HEK293 (cell line): ENCODE data around the gene LHFPL3.

Source experiments
- CTCF ChIA-PET: fragments of 350-600 bp; formaldehyde crosslinking; extraction: SDS; loops from one replicate; lab custom pipeline; 2021; ENCODE audit warnings: antibody characterized with exemption; lab: Yijun Ruan, JAX
- POLR2A ChIA-PET: fragments of 300-600 bp; formaldehyde crosslinking; extraction: SDS; loops from one replicate; lab custom pipeline; 2020; ENCODE audit warnings: antibody characterized with exemption, inconsistent platforms; lab: Yijun Ruan, JAX
- H3K27ac ChIP-seq: fragments of 200-500 bp; sonication (Bioruptor generic); 2 replicates; pipeline ENCODE4 v1.5.1; 2014; ENCODE audit warnings: low read depth, low read length, control low read depth, inconsistent platforms; ENCODE audit errors: extremely low read depth
- H3K36me3 ChIP-seq, 2 experiments: fragments of 200-500 bp in 1 of 2; sonication (Bioruptor generic) in 1 of 2; 1 replicate in 1 of 2; 2 replicates in 1 of 2; pipeline ENCODE4 v1.5.1; 2014 to 2017; ENCODE audit warnings: inconsistent platforms in 2 of 2, low read length in 2 of 2; ENCODE audit not compliant: control insufficient read depth in 2 of 2, insufficient read depth in 1 of 2
- H3K4me1 ChIP-seq: fragments of 200-500 bp; sonication (Bioruptor generic); 2 replicates; pipeline ENCODE4 v1.5.1; 2014; ENCODE audit warnings: mild to moderate bottlenecking, low read length, inconsistent platforms; ENCODE audit not compliant: control insufficient read depth, insufficient read depth
- H3K4me3 ChIP-seq: 2 replicates; pipeline ENCODE4 v1.5.1; 2011; ENCODE audit warnings: low read depth, mild to moderate bottlenecking, control low read depth, low read length, moderate library complexity
- H3K9me3 ChIP-seq: fragments of 200-500 bp; sonication (Bioruptor generic); 2 replicates; pipeline ENCODE4 v1.5.1; 2014; ENCODE audit warnings: low read depth, low read length, inconsistent platforms; ENCODE audit not compliant: control insufficient read depth, insufficient read depth
- BCL6B ChIP-seq: fragments of 450-650 bp; formaldehyde crosslinking; IDR thresholded peaks from 2 replicates; pipeline ENCODE4 v1.5.1; 2017; ENCODE audit warnings: missing biosample characterization, missing genetic modification characterization
- GLIS1 ChIP-seq: fragments of 450-650 bp; formaldehyde crosslinking; IDR thresholded peaks from 2 replicates; pipeline ENCODE4 v1.5.1; 2016; ENCODE audit warnings: missing biosample characterization, missing genetic modification characterization
- HOXA7 ChIP-seq: sonication (generic); formaldehyde crosslinking; IDR thresholded peaks from 2 replicates; pipeline ENCODE4 v1.8.1; 2022; ENCODE audit warnings: missing genetic modification reagents, borderline replicate concordance
- INSM2 ChIP-seq: fragments of 450-650 bp; formaldehyde crosslinking; IDR thresholded peaks from 2 replicates; pipeline ENCODE4 v1.5.1; 2016; ENCODE audit warnings: missing biosample characterization, missing genetic modification characterization
- KLF16 ChIP-seq: fragments of 450-650 bp; formaldehyde crosslinking; IDR thresholded peaks from 2 replicates; pipeline ENCODE4 v1.5.1; 2017; ENCODE audit warnings: missing biosample characterization, missing genetic modification characterization
- KLF8 ChIP-seq: fragments of 450-650 bp; formaldehyde crosslinking; IDR thresholded peaks from 2 replicates; pipeline ENCODE4 v1.5.1; 2016; ENCODE audit warnings: missing biosample characterization, missing genetic modification characterization
- PATZ1 ChIP-seq: fragments of 450-650 bp; formaldehyde crosslinking; IDR thresholded peaks from 2 replicates; pipeline ENCODE4 v1.5.1; 2016; ENCODE audit warnings: missing biosample characterization, missing genetic modification characterization
- PRDM10 ChIP-seq: fragments of 450-650 bp; formaldehyde crosslinking; IDR thresholded peaks from 2 replicates; pipeline ENCODE4 v1.5.1; 2016; ENCODE audit warnings: missing biosample characterization, missing genetic modification characterization
- SCRT1 ChIP-seq: fragments of 450-650 bp; formaldehyde crosslinking; IDR thresholded peaks from 2 replicates; pipeline ENCODE4 v1.5.1; 2016; ENCODE audit warnings: missing biosample characterization, missing genetic modification characterization, borderline replicate concordance
- ZFP37 ChIP-seq: fragments of 450-650 bp; formaldehyde crosslinking; IDR thresholded peaks from 2 replicates; pipeline ENCODE4 v1.5.1; 2016; ENCODE audit warnings: missing biosample characterization, missing genetic modification characterization
- ZNF19 ChIP-seq: fragments of 450-650 bp; formaldehyde crosslinking; IDR thresholded peaks from 2 replicates; pipeline ENCODE4; 2016; ENCODE audit warnings: missing biosample characterization, missing genetic modification characterization, low read depth
- ZNF248 ChIP-seq: fragments of 450-650 bp; formaldehyde crosslinking; IDR thresholded peaks from 2 replicates; pipeline ENCODE4 v1.5.1; 2017; ENCODE audit warnings: missing biosample characterization, missing genetic modification characterization
- ZNF266 ChIP-seq: fragments of 450-650 bp; formaldehyde crosslinking; IDR thresholded peaks from 2 replicates; pipeline ENCODE4 v1.5.1; 2016; ENCODE audit warnings: missing biosample characterization, missing genetic modification characterization, low read depth
- ZNF324 ChIP-seq: fragments of 450-650 bp; formaldehyde crosslinking; IDR thresholded peaks from 2 replicates; pipeline ENCODE4 v1.5.1; 2016; ENCODE audit warnings: missing biosample characterization, missing genetic modification characterization
- ZNF341 ChIP-seq: fragments of 450-650 bp; formaldehyde crosslinking; IDR thresholded peaks from 2 replicates; pipeline ENCODE4; 2016; ENCODE audit warnings: low read depth, missing biosample characterization, missing genetic modification characterization
- ZNF354C ChIP-seq: fragments of 450-650 bp; formaldehyde crosslinking; IDR thresholded peaks from 2 replicates; pipeline ENCODE4 v1.5.1; 2016; ENCODE audit warnings: missing biosample characterization, missing genetic modification characterization, low read depth, borderline replicate concordance
- ZNF391 ChIP-seq: fragments of 450-650 bp; formaldehyde crosslinking; IDR thresholded peaks from 2 replicates; pipeline ENCODE4 v1.5.1; 2016; ENCODE audit warnings: low read depth, missing biosample characterization, missing genetic modification characterization, borderline replicate concordance
- ZNF621 ChIP-seq: fragments of 450-650 bp; formaldehyde crosslinking; IDR thresholded peaks from 2 replicates; pipeline ENCODE4 v1.5.1; 2017; ENCODE audit warnings: missing biosample characterization, missing genetic modification characterization
- ZNF704 ChIP-seq: fragments of 450-650 bp; formaldehyde crosslinking; IDR thresholded peaks from 2 replicates; pipeline ENCODE4 v1.5.1; 2016; ENCODE audit warnings: missing biosample characterization, missing genetic modification characterization
- ZSCAN18 ChIP-seq: fragments of 450-650 bp; formaldehyde crosslinking; IDR thresholded peaks from 2 replicates; pipeline ENCODE4 v1.5.1; 2016; ENCODE audit warnings: missing biosample characterization, missing genetic modification characterization
- ZSCAN30 ChIP-seq: fragments of 450-650 bp; IDR thresholded peaks from 2 replicates; pipeline ENCODE4 v1.5.1; 2018; ENCODE audit warnings: missing biosample characterization, mild to moderate bottlenecking, missing genetic modification characterization, moderate library complexity
- ZSCAN5A ChIP-seq: fragments of 450-650 bp; formaldehyde crosslinking; IDR thresholded peaks from 2 replicates; pipeline ENCODE4 v1.5.1; 2016; ENCODE audit warnings: missing biosample characterization, missing genetic modification characterization
- ZXDB ChIP-seq: fragments of 450-650 bp; formaldehyde crosslinking; IDR thresholded peaks from 2 replicates; pipeline ENCODE4 v1.5.1; 2016; ENCODE audit warnings: missing biosample characterization, missing genetic modification characterization

LHFPL3 gene

GRCh38 chr7:104679085-104679484, 350.7 kb downstream of the LHFPL3 start (continued):
- TF ChIP-seq ZNF324 (tag by site-specific recombination) (no peak), KLF8 (tag by site-specific recombination) (no peak), SCRT1 (tag by site-specific recombination) (no peak), ZNF341 (tag by site-specific recombination) (no peak), ZXDB (tag by site-specific recombination) (no peak), ZNF266 (no peak), ZSCAN5A (tag by site-specific recombination) (no peak), ZNF19 (tag by site-specific recombination) (no peak), ZNF354C (tag by site-specific recombination) (no peak), GLIS1 (tag by site-specific recombination) (no peak)

DNA sequence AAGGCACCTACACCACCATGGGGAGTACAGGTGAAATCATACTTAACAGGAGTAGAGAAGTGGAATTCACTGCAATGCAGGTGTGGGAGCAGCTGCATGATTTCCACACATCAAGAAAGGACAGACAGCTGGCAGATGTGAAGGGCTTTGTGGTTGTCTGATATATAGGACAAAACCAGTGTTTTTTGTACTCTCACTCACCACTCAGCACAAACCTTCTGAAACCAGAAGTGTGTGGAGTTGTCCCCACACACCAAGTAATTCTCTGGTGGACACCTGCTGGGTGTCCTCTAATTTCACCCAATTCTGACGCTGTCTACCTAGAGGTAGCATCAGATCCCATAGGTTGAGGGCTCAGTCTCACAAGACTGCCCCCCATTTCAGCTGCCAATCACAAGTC, 357.9 kb downstream of the LHFPL3 start:
- H3K36me3 ChIP-seq = no peaks in the 10 kb centered on the region
- H3K4me1 ChIP-seq = no peaks in the 10 kb centered on the region
- H3K9me3 ChIP-seq = no peaks in the 10 kb centered on the region
- ChIA-PET CTCF (no interaction called here), POLR2A (no interaction called here)
- no peak overlapping the region for H3K27ac ChIP-seq
- no peak for TF ChIP-seq HOXA7 (CRISPR knock-in tag)
- TF ChIP-seq ZNF621 = no peak
- TF ChIP-seq PRDM10 (tag by site-specific recombination) = no peak
- TF ChIP-seq ZNF248 = no peak
- no peak for TF ChIP-seq PATZ1
- TF ChIP-seq ZSCAN30 (tag by site-specific recombination) = no peak
- no peak for TF ChIP-seq INSM2 (tag by site-specific recombination)
- TF ChIP-seq ZSCAN18 = no peak
- TF ChIP-seq BCL6B (tag by site-specific recombination) = no peak
- TF ChIP-seq KLF16 = no peak
- TF ChIP-seq ZNF324 (tag by site-specific recombination) = no peak
- TF ChIP-seq ZNF391 (tag by site-specific recombination) = no peak
- TF ChIP-seq ZFP37 (tag by site-specific recombination) = no peak
- TF ChIP-seq ZNF704 (tag by site-specific recombination) = no peak
- H3K4me3 ChIP-seq = no peak overlapping the region
